SK-N-MC (cell line): Measurements from ENCODE around the gene CNPY4.

Source experiments
- EZH2 ChIP-seq: fragments of 200-600 bp; sonication (generic); IDR thresholded peaks from one replicate; pipeline ENCODE4 v1.6.1; 2017; ENCODE audit warnings: antibody characterized with exemption
- FOXP2 ChIP-seq: optimal IDR thresholded peaks from 2 replicates; pipeline ENCODE3; 2011; ENCODE audit warnings: mild to moderate bottlenecking, moderate library complexity; ENCODE audit not compliant: insufficient read depth; ENCODE audit errors: extremely low read length, control extremely low read depth
- POLR2AphosphoS5 ChIP-seq: IDR thresholded peaks from 2 replicates; pipeline ENCODE4 v1.6.1; 2012; ENCODE audit warnings: mild to moderate bottlenecking, low read depth, low read length, borderline replicate concordance

- TF ChIP-seq POLR2AphosphoS5 (no peak; the same call in 1 of the 2 replicates), EZH2 (no peak), FOXP2 (no peak)
These were observed 24.1 kb upstream of the CNPY4 start for GRCh38 chr7:100095289-100095688.
